RPMI7951 (cell line): ENCODE results near the gene ICE1. TPM values are rescaled to one million over a fixed set of nuclear protein-coding genes. Genes with fewer than 3 reads are reported as not detected.
"Not testable (repeated sequence)": the region's sequence is repeated elsewhere in the genome, so short reads cannot be mapped to it uniquely, and the experiment has no call there.

ENCODE experiments used
- DNase-seq: peaks from one replicate; pipeline ENCODE4 v3.0.0-alpha.2; 2012; ENCODE audit warnings: low read depth
- total RNA-seq: library from RNA; depleted of rRNA; stranded (reverse); fragments of >200 nt; shearing (Covaris generic); gene quantifications from 2 replicates; pipeline ENCODE4 v1.2.3, GENCODE V29; 2014

Gene ICE1
- total RNA-seq, 1 experiment from 2014 or later, result 19.8 TPM

DNA sequence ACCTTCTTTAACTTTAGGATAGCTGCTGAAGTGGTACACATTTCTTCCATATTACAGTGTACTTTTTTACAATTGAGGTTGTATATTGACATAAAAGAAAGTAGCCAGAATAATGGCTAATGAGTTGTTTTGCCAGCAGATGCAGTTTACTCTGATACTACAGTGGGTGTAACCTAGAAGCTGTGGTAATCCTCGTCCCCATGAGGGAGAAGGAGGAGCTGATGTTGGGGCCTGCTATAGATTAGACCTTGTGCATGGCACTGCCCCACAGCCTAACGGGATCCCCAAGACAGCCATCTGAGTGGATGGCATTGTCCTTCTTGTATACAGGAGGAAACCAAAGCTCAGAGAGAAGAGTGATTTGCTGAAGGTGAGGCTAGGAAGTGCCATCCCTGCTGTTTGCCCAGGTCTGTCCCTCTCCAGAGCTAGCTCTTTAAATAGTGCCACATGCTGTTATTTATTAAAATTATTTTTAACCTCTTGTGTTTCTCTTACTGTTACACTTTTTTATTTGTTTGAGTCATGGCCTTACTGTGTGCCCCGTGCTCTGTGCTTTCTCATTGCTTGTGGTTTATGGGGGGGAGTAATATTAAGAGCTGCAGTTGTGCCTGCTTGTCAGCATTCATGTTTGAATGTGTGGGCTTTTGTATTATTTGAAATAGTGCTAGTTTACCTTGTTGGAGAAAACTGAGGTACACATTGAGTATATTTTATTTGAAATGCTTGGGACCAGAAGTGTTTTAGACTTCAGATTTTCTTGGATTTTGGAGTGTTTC lies 65.3 kb downstream of the ICE1 start:
- no peak for DNase-seq

DNA sequence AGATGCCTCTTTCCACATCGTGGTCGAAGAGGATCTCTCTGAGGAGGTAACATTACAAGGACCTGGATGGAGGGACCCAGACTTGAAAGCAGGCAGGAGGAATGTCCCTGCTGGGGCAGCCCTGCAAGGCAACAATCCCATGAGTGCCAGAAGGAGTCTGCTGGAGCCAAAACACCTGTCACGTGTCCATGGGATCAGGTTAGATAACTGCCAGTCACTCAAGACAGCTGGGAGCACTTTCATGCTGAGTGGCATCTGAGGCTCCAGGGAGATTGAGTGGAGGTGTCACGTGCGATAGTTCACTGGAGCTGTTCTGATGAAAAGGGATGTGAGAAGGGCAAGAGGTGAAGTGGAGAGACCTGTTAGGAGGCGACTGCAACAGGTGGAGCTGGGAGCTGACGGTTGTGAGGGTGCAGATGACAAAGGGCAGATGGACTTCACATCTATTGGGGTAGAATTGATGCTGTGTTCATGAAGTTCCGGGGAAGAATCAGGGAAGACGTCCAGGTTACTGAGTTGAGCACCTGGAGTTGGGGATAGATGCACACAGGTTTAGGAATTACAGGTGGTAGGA lies 68.4 kb downstream of the ICE1 start:
- no peak for DNase-seq

DNA sequence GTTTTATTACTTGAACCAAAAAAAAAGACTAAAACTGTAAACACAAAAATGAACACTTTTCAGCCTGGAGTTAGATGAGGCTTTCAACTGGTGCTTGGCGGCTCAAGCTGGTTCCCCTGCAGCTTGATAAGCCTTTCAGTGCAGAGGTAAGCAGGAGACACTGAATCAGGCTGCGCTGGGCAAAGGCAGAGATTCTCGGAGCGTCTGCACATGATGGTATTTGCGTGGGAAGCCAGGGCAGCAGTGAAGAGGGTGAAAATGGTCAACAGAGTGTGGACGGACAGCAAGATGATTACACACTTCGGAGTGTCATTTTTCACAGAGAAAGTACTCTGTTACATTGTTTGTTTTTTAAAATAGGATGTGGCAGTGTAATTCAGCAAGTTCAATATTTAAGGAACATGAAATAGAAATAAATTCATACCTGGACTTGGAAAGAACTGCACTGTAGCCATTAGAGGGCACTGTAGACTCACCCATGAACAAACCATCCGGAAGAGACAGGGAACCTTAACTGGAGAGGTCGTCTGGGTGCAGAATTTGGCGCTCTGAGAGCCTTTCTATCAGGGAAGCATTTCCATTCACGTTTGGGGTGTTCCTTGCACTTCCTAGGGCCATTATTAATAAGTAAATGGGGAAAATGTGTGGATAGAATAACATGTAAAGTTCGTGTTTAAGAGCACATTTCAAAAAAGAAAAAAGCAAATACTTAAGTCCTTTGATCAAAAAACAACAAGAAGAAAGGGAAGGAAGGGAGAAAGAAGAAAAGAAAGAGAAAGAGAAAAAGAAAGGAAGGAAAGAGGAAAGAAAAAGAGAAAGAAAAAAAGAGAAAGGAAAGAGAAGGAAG lies 69.8 kb downstream of the ICE1 start:
- DNase-seq, result peak; percentile 46

DNA sequence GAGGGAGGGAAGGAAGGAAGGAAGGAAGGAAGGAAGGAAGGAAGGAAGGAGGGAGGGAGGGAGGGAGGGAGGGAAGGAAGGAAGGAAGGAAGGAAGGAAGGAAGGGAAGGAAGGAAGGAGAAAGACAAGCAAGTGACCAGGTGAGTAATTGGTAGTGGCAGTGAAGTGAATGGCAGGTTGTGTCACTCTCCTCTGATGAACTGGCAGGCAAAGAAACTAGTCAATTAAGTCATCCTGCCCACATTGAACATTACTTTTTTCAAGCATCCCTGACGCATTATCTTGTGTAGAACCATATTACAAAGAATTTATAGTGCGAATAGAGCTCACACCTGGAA lies 70.4 kb downstream of the ICE1 start:
- not testable (repeated sequence) for DNase-seq

DNA sequence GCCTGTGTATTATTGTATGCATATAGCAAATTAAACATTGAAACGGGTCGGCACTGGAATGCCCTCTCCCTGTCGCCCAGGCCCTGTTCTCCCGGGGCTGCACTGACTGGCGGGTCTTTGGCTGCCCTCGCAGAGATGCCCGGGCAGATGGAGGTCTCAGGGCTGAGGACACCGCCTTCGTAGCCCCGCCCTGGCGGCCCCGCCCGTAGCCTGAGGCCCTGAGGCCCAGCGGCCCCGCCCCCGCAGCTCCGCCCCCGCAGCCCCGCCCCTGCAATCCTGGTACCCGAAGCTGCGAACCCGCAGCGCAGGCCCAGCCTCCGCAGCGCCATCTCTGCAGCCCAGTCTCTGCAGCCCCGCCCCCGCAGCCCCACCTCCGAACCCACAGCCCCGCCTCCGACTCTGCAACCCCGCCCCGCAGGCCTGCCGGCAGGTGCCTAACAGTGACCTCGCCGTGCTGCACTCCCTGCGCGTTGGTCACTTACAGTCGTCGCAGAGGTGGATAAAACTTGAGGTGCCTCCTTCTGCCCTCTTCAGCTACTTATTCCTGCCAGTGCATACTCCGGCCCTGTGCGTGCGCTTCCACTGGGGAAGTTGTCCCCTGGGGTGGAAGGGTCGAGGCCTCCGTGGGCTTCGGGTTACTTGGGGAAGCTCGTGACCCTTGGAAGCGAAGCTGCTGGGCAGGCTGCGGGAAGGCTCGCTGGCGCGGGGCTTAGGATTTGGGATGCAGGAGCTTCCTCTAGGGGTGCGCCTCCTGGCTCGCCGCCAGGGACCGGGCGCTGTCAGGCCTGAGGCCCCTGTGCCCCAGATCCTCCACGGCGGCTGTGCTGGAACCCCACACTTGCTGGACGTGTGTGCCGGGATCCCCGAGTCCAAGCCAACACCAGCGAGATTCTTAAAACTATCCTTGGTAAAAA lies 72.3 kb downstream of the ICE1 start:
- peak; percentile 5 for DNase-seq

DNA sequence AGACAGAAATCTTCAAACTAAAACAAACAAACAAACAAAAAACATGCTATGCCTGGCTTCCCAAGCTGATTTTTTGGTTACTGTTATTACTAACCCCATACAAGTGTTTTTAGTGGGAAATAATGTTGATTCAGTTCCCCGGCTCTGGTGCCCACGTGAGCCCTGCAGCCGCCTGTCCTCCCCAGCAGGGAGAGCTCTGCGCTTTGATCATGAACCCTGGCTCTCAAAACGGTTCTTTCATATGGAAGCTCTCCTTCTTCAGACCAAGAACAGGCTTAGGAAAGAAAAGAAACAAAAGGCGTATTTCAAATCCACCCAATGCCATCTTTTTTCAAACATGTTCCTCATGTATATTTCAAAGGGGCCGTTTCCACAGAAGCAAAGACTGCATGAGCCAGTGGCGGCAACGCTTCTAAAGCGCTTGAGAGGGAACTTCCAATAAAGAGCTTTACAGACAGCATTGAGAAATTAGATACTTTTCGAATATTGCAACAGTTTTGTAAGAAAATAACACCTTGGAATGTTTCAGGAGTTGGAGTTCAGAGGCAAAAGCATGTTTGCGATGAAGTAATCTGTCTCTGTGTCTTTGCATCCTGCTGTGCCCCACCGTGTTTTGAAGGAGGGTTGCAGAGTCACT lies 74.8 kb downstream of the ICE1 start:
- DNase-seq, result peak; percentile 53

DNA sequence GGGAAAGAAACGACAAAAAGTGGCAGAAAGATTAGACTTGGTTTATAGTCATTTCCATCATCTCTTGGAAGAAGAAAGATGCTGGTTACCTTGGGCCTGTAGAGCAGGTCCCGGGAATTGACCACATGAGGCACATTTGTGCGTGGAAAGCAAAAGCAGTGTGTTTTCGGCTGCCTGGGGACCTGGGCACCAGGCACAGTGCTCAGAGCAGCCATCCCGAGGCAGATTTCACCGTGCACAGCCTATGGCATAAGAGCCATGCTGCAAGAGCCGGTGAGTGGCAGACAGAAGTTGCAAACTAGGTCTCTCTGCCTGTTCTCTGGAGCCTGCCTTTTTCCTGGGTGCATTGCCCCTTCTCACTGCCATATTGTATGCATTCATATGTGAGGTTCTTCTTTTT lies 77.0 kb downstream of the ICE1 start:
- DNase-seq, result no peak

DNA sequence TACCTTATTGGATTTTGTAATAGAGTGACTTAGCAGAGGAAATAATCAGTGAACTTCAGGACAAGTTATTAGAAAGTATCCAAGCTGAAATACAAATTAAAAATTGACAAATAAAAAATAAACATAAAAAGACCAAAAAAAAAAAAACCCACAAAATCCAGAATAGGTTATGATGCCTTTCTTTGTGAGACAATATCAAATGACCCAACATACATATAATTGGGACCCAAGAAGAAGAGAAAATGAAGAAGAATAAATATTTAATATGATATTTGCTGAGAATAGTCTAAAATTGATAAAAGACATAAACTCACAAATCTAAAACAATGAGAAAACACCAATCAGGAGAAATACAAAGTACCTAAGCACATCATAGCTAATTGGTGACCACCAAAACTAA lies 81.8 kb downstream of the ICE1 start:
- DNase-seq, result no peak

DNA sequence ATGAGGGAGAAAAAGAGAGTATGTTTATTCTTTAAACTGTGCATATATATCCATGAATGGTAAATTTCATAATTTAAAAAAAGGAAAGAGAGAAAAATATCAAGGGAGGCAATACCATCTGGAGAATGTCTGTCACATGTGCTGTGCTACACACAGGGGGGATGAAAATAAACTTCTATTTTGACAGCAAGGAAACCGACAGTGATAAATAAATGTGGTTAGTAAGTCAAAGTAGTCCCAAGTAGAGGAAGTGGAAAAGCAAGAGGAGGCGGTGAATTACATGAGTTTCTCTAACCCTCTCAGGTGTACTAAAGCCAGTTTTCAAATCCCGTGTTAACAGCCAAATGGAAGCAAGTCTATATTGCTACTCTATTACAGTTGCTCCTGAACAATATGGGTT lies 83.3 kb downstream of the ICE1 start:
- no peak for DNase-seq

DNA sequence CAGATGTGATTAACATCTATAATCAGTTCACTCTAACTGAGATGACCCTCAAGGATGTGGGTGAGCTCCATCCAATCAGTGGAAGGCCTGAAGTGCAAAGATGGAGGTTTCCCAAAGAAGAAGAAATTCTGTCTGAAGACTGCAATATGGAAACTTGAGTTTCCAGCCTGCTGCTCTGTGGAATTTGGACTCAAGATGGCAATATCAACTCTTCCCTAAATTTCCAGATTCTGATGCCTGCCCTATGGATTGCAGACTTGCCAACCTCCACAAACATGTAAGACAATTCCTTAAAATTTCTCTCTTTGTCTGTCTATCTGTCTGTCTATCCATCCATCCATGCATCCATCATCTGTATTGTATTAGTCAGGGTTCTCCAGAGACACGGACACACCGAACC lies 85.9 kb downstream of the ICE1 start:
- DNase-seq, result no peak

DNA sequence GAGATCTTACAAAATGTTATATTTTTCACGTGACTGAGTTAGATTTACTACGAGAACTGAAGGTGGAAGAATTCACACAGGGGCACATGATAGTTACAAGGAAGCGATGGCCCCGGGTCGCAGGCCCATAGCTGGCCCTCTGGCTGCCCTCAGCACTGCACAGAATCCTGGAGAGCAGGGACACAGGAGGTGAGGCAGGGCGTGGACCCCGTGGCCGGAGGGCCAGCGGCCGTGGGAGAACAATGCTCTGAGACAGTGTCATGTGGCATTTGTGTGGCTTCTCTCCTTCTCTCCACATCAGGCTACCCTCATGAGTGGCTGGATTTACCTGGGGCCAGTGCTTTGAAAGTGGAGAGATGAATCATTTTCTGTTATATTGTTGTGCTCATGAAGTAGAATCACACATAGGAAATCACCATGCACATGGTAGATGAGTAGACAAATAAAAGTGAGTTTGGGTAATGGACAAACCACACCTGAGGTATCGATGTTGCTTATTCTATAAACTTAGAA lies 89.5 kb downstream of the ICE1 start:
- DNase-seq, result no peak

DNA sequence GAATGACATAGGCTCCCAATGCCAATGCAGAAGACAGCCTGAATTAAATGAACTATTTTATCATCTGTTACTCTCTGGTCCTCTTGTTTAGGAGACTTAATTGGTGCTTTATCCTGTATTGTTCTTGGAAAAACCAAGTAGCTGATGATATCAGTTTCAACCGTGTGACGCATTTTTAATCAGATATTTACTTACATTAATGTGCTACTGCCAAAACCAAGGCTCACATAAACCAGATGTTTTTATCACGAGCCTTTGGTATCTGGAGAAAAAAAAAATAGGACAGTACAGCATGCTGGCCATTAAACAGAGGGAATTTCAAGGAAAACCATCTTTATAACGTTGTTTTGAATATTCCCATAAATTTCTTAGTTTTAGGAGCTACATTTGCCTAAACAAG lies 90.1 kb downstream of the ICE1 start:
- DNase-seq, result no peak

DNA sequence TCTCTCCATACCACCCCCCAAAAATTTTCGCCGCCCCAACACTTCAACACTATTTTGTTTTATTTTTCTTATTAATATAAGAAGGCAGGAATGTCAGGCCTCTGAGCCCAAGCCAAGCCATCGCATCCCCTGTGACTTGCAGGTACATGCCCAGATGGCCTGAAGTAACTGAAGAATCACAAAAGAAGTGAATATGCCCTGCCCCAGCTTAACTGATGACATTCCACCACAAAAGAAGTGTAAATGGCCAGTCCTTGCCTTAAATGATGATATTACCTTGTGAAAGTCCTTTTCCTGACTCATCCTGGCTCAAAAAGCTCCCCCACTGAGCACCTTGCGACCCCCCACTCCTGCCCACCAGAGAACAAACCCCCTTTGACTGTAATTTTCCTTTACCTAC lies 98.1 kb downstream of the ICE1 start:
- not testable (repeated sequence) for DNase-seq

DNA sequence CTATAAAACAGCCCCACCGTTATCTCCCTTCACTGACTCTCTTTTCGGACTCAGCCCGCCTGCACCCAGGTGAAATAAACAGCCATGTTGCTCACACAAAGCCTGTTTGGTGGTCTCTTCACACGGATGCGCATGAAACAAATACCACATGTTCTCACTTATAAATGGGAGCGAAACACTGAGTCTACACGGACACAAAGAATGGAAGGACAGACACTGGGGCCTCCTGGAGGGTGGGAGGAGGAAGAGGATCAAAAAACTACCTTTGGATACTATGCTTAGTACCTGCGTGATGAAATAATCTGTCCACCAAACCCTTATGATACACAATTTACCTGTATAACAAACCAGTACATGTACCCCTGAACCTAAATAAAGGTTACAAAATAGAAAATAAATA lies 98.6 kb downstream of the ICE1 start:
- DNase-seq, result no peak

DNA sequence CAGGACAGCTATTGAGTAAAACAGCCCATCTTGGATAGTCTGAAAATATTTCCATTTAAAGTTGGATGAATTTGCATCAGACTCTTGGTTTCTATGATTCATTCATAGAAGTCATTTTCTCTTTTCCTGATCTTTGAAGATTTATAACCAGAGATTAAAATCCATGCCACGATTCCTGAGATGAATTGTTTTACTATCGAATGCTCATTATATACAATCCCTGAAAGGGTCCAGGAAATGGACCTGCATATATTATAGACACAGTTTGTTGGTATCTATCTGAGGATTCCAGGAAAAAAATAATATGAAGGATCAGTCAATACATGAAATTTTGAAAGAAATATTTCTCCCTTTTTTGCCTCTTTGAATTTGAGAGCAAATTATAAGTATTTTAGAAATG lies 99.0 kb downstream of the ICE1 start:
- no peak for DNase-seq

DNA sequence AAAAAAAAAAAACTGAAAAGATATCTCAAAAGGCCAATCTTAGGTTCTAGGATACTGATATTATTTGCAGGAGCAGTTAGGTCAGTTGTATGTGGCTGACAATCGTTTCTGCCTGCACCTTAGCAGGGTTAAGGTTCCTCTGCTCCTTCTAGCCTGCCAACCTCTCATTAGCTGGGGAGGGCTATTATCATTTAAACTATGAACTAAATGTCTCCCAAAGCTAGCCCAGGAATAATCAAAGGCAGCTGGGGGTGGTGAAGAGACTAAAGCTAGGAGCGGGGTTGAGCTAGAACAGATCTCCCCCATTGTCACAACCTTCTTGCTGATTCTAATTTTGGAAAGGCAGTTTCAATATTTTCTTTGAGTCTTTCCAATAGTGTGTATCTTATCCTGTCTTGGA lies 99.9 kb downstream of the ICE1 start:
- DNase-seq, result no peak

DNA sequence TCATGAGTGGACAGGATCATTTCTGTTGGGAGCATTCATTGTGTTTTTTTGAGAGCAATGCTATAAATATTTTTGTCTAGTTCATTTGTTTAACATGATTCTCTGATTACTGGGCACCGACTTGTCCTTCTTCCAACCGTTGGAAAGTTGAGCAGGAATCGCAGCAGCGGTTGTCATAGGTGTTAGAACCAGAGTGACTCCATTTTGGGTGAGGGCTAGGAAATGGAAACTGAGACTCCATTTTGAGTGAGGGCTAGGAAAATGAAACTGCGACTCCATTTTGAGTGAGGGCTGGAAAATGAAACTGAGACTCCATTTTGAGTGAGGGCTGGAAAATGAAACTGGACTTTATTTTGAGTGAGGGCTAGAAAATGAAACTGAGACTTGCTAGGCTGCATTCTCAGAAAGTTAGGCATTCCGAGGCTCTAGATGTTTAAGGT lies 100.6 kb downstream of the ICE1 start:
- DNase-seq, result peak; percentile 60

DNA sequence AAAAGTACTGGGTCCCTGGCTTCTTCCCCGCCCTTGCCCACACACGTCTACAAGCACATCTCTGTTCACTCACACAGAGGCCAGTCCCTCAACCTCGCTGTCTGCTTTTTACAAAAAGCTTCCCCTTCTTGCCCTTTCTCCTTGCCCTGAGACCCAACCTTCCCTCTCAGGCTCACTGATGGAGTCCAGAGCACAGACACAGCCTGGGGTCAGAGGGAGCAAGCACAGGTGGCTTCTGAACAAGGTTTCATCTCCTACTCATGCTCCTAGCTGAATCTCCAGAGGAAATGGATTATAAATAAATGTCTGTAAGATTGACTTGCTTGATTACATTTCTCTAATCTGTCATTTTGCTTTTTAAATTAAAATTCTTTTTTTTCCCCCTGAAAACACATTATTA lies 101.8 kb downstream of the ICE1 start:
- DNase-seq, result no peak

DNA sequence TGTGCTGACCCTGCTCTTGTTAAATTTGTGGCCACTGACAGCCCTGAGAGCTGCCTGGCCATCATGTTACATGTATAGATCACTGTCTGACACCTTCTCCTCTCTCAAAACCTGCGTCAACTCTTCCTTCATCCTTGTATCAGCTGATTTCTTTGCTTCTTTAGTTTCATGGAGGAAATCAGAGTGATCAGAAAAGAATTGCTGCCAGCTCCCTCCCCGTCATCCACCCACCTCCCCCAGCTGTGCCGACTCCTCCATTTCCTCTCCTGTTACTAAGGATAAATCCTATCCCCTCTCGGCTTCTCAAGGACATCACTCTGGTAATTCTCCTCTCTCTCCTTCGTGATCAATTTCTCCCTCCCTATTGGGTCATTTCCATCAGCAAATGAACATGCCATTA lies 108.9 kb downstream of the ICE1 start:
- no peak for DNase-seq

DNA sequence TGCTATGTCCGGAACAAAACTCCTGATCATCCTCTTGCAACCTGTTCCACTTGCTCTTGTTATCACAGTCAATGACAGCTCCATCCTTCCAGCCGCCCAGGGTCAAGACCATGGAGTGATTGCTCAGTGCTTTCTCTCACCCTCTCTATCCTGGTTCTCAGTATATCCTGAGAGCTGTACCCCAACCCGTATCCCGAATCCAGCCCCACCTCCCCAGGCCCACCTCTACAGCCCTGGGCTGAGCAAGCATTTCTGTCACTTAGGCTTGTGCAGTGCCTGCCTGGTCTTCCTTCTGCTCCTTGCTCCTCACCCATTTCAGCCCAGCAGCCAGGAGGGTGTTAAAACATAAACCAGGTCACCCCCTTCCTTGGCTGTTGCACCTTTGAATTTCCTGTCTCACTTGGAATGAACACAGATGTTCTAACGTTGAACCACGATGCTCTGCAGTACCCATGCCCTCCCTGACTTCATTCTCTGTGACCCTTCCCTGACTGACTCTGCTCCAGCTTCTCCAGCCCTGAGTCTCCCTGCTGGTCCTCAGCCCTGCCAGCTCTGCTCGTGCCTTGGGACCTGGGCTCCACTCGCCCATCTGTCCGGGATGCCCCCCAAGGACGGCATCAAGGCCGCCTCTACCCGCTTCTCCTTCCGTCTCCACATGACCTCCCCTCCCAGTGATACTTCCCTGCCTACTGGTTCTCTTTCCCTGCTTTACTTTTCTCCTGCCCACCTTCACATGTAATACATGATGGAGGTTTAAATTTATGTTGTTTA lies 110.0 kb downstream of the ICE1 start:
- no peak for DNase-seq
